IMR-90 (cell line): ENCODE results near the gene MYOF. TPM values are rescaled to one million over a fixed set of nuclear protein-coding genes. Genes with fewer than 3 reads are reported as not detected.
A peak's percentile ranks its signal among the peaks of the same experiment; 100 is the strongest.

Experiments
- ATAC-seq: fragments of 200-7000 bp; cut with Tn5 transposase; 2 replicates; pipeline ENCODE4 v1.9.1; 2020; ENCODE audit warnings: low read depth, mild to moderate bottlenecking, moderate library complexity
- BruUV-seq: library from RNA; stranded (reverse); fragments of 400-500 nt; replicated peaks from 2 replicates; lab custom pipeline; 2021; lab: Mats Ljungman, UMichigan
- CTCF ChIA-PET: fragments of 300-600 bp; formaldehyde crosslinking; extraction: SDS; loops from one replicate; lab custom pipeline; 2021; ENCODE audit warnings: antibody characterized with exemption; lab: Yijun Ruan, JAX
- POLR2A ChIA-PET: fragments of 300-600 bp; sonication (Branson Sonifier 250); formaldehyde crosslinking; loops from one replicate; lab custom pipeline; 2022; ENCODE audit warnings: antibody characterized with exemption; ENCODE audit not compliant: unreplicated experiment; lab: Charles Lee
- DNase-seq: peaks from one replicate; pipeline ENCODE4 v3.0.0; 2013
- H2AFZ ChIP-seq: replicated peaks from 2 replicates; pipeline ENCODE3; 2013; ENCODE audit warnings: low read length, mild to moderate bottlenecking; ENCODE audit not compliant: poor library complexity
- H2AK5ac ChIP-seq: 2 replicates; pipeline ENCODE4 v1.6.1; 2013; ENCODE audit warnings: low read depth, low read length, inconsistent platforms
- H2AK9ac ChIP-seq: replicated peaks from 2 replicates; pipeline ENCODE3; 2013; ENCODE audit warnings: mild to moderate bottlenecking, low read depth, low read length, moderate library complexity; ENCODE audit not compliant: poor library complexity
- H2BK120ac ChIP-seq: 2 replicates; pipeline ENCODE4 v1.6.1; 2013; ENCODE audit warnings: low read depth, low read length, inconsistent platforms
- H2BK15ac ChIP-seq: 3 replicates; pipeline ENCODE4 v1.6.1; 2013; ENCODE audit warnings: low read depth, low read length, inconsistent platforms
- H2BK20ac ChIP-seq: 2 replicates; pipeline ENCODE4 v1.6.1; 2013; ENCODE audit warnings: low read depth, mild to moderate bottlenecking, inconsistent platforms, low read length, moderate library complexity
- H2BK5ac ChIP-seq: 2 replicates; pipeline ENCODE4 v1.6.1; 2013; ENCODE audit warnings: mild to moderate bottlenecking, low read depth, low read length, inconsistent platforms; ENCODE audit not compliant: poor library complexity, severe bottlenecking
- H3K14ac ChIP-seq: replicated peaks from 2 replicates; pipeline ENCODE4 v1.6.1; 2013; ENCODE audit warnings: low read depth, low read length, inconsistent platforms
- H3K18ac ChIP-seq: 2 replicates; pipeline ENCODE4 v1.6.1; 2013; ENCODE audit warnings: low read depth, low read length, control low read depth
- H3K23ac ChIP-seq: 2 replicates; pipeline ENCODE4 v1.6.1; 2013; ENCODE audit warnings: low read depth, low read length, inconsistent platforms
- H3K27ac ChIP-seq: 2 replicates; pipeline ENCODE4 v1.5.1; 2013; ENCODE audit warnings: mild to moderate bottlenecking, control low read depth, low read length; ENCODE audit not compliant: insufficient read depth
- H3K27me3 ChIP-seq: 2 replicates; pipeline ENCODE4 v1.6.1; 2013; ENCODE audit warnings: low read length; ENCODE audit not compliant: control insufficient read depth, insufficient read depth
- H3K36me3 ChIP-seq: 2 replicates; pipeline ENCODE4 v1.6.1; 2013; ENCODE audit warnings: low read length, mixed read lengths; ENCODE audit not compliant: control insufficient read depth, insufficient read depth
- H3K4ac ChIP-seq: 2 replicates; pipeline ENCODE4 v1.6.1; 2013; ENCODE audit warnings: low read depth, low read length, inconsistent platforms
- H3K4me1 ChIP-seq: 2 replicates; pipeline ENCODE4 v1.6.1; 2013; ENCODE audit warnings: low read length, mixed read lengths; ENCODE audit not compliant: control insufficient read depth, insufficient read depth
- H3K4me2 ChIP-seq: 2 replicates; pipeline ENCODE4 v1.6.1; 2013; ENCODE audit warnings: low read depth, mild to moderate bottlenecking, control low read depth, low read length, moderate library complexity
- H3K4me3 ChIP-seq: 2 replicates; pipeline ENCODE4 v1.5.1; 2013; ENCODE audit warnings: low read depth, mild to moderate bottlenecking, control low read depth, low read length, moderate library complexity; ENCODE audit not compliant: insufficient read depth
- H3K56ac ChIP-seq: 2 replicates; pipeline ENCODE4 v1.6.1; 2013; ENCODE audit warnings: low read length, inconsistent platforms; ENCODE audit not compliant: insufficient read depth; ENCODE audit errors: extremely low read depth
- H3K79me1 ChIP-seq, 2 experiments: 2 replicates each; pipeline ENCODE4 v1.6.1; 2013; ENCODE audit warnings: low read length in 2 of 2, inconsistent platforms in 1 of 2, low read depth in 1 of 2
- H3K9ac ChIP-seq: 2 replicates; pipeline ENCODE4 v1.6.1; 2013; ENCODE audit warnings: low read depth, low read length, control low read depth
- H3K9me1 ChIP-seq: 2 replicates; pipeline ENCODE4 v1.6.1; 2013; ENCODE audit warnings: low read length, inconsistent platforms; ENCODE audit not compliant: insufficient read depth
- H3K9me3 ChIP-seq: 2 replicates; pipeline ENCODE4 v1.6.1; 2013; ENCODE audit warnings: low read length; ENCODE audit not compliant: control insufficient read depth, insufficient read depth
- H4K20me1 ChIP-seq: 2 replicates; pipeline ENCODE4 v1.6.1; 2013; ENCODE audit warnings: low read length, inconsistent platforms; ENCODE audit not compliant: insufficient read depth
- H4K5ac ChIP-seq: 2 replicates; pipeline ENCODE4 v1.6.1; 2013; ENCODE audit warnings: mild to moderate bottlenecking, low read depth, low read length, control low read depth
- H4K8ac ChIP-seq, 2 experiments: 2 replicates each; pipeline ENCODE4 v1.6.1; 2013; ENCODE audit warnings: low read depth in 2 of 2, low read length in 2 of 2, control low read depth in 1 of 2, inconsistent platforms in 1 of 2
- H4K91ac ChIP-seq: 2 replicates; pipeline ENCODE4 v1.6.1; 2013; ENCODE audit warnings: low read depth, low read length, inconsistent platforms; ENCODE audit not compliant: insufficient read depth
- BHLHE40 ChIP-seq: fragments of 150-350 bp; IDR thresholded peaks from 2 replicates; pipeline ENCODE4 v1.6.1; 2016; ENCODE audit warnings: mild to moderate bottlenecking, low read depth, low read length
- CEBPB ChIP-seq: IDR thresholded peaks from 2 replicates; pipeline ENCODE4 v1.6.1; 2012; ENCODE audit warnings: low read depth, low read length, improper control_type of control experiment
- CHD1 ChIP-seq: IDR thresholded peaks from 2 replicates; pipeline ENCODE4 v1.6.1; 2012; ENCODE audit warnings: low read depth, low read length, improper control_type of control experiment
- CTCF ChIP-seq: conservative IDR thresholded peaks from 2 replicates; pipeline ENCODE4 v1.5.1; 2012; ENCODE audit warnings: mild to moderate bottlenecking, low read depth, low read length, improper control_type of control experiment
- ELK1 ChIP-seq: fragments of 150-350 bp; IDR thresholded peaks from 2 replicates; pipeline ENCODE4 v1.6.1; 2016; ENCODE audit warnings: low read depth, mild to moderate bottlenecking, low read length, moderate library complexity, borderline replicate concordance
- FOS ChIP-seq: fragments of 150-350 bp; IDR thresholded peaks from 2 replicates; pipeline ENCODE4 v1.6.1; 2016; ENCODE audit warnings: low read depth, low read length
- MAFK ChIP-seq: IDR thresholded peaks from 2 replicates; pipeline ENCODE4 v1.6.1; 2012; ENCODE audit warnings: low read depth, low read length, improper control_type of control experiment
- MAZ ChIP-seq: IDR thresholded peaks from 2 replicates; pipeline ENCODE4 v1.6.1; 2012; ENCODE audit warnings: low read depth, mild to moderate bottlenecking, low read length, improper control_type of control experiment, moderate library complexity, borderline replicate concordance
- MXI1 ChIP-seq: IDR thresholded peaks from 2 replicates; pipeline ENCODE4 v1.6.1; 2012; ENCODE audit warnings: low read depth, mild to moderate bottlenecking, low read length, moderate library complexity, borderline replicate concordance
- NFE2L2 ChIP-seq: fragments of 150-350 bp; IDR thresholded peaks from 2 replicates; pipeline ENCODE4 v1.6.1; 2016; ENCODE audit warnings: low read depth, mild to moderate bottlenecking, low read length
- POLR2A ChIP-seq: IDR thresholded peaks from 2 replicates; pipeline ENCODE4 v1.6.1; 2012; ENCODE audit warnings: mild to moderate bottlenecking, low read depth, low read length
- RAD21 ChIP-seq: IDR thresholded peaks from 2 replicates; pipeline ENCODE4 v1.6.1; 2012; ENCODE audit warnings: low read length, improper control_type of control experiment
- RCOR1 ChIP-seq: IDR thresholded peaks from 2 replicates; pipeline ENCODE4 v1.6.1; 2012; ENCODE audit warnings: mild to moderate bottlenecking, low read length, improper control_type of control experiment; ENCODE audit not compliant: insufficient replicate concordance
- RFX5 ChIP-seq: IDR thresholded peaks from 2 replicates; pipeline ENCODE4 v1.8.0; 2012; ENCODE audit warnings: low read depth, mild to moderate bottlenecking, low read length, moderate library complexity
- SMC3 ChIP-seq: fragments of 150-350 bp; IDR thresholded peaks from 2 replicates; pipeline ENCODE4 v1.6.1; 2016; ENCODE audit warnings: low read depth, mild to moderate bottlenecking, antibody characterized with exemption, low read length, moderate library complexity
- WGBS, 2 experiments: methylation state at CpG; one replicate each; pipeline versions ENCODE4 v1.1.5 to v1.1.7; 2013; ENCODE audit warnings: missing lambda C conversion rate in 2 of 2; ENCODE audit not compliant: insufficient read length in 1 of 2; ENCODE audit errors: extremely low coverage in 2 of 2; 5-methylcytosine and 5-hydroxymethylcytosine counted together
- dilution Hi-C: fragments of 300-500 bp; cut with HindIII; formaldehyde crosslinking; loops from one replicate; pipeline ENCODE4 v1.14.3; 2018; ENCODE audit warnings: low sequenced_read_pairs; ENCODE audit not compliant: unreplicated experiment
- in situ Hi-C: fragments of 300-500 bp; cut with MboI; formaldehyde crosslinking; loops from 3 replicates; pipeline ENCODE4 v1.14.3; 2019; ENCODE audit warnings: low sequenced_read_pairs, inconsistent platforms, mixed read lengths
- intact Hi-C: fragments of 100-400 bp; cut with micrococcal nuclease; formaldehyde crosslinking; loops from 2 replicates; pipeline ENCODE4 v1.10.0; 2022
- polyA plus RNA-seq, 3 experiments: library from polyadenylated mRNA; depleted of rRNA; stranded (reverse); fragments of >200 nt; gene quantifications; 2 replicates each; pipeline ENCODE4 v1.2.3, GENCODE V29; 2012; ENCODE audit warnings: low replicate concordance in 1 of 3
- total RNA-seq: library from RNA; depleted of rRNA; stranded (reverse); fragments of >200 nt; gene quantifications from 2 replicates; pipeline ENCODE4 v1.2.3, GENCODE V29; 2012

Gene MYOF
- total and polyA plus RNA-seq, 2 of the 4 experiments (the other 2 are of a cell fraction) = 221 to 281 TPM

GRCh38 chr10:93451244-93451947 lies 30.7 kb downstream of the MYOF start:
- H3K9me3 ChIP-seq = no peaks in the 10 kb centered on the region
- H3K9me1 ChIP-seq = peaks cover 9% of the 10 kb centered on the region
- ChIA-PET CTCF (no interaction called here), POLR2A (no interaction called here)
- H4K5ac ChIP-seq = peak overlapping the region; percentile 16; the same call in 1 of the 2 replicates
- H3K9ac ChIP-seq = no peak overlapping the region
- H2AFZ ChIP-seq = no peak overlapping the region
- no peak overlapping the region for H2BK120ac ChIP-seq
- H3K18ac ChIP-seq = no peak overlapping the region
- H3K4me1 ChIP-seq = peaks cover under 1% of the 10 kb centered on the region; the same call in 1 of the 2 replicates
- no peak overlapping the region for H3K4me3 ChIP-seq
- WGBS, 2 experiments = no CpG with 5 or more reads among the region's 7 CpGs
- dilution Hi-C loops = no loop called here
- peak overlapping the region; percentile 5; the same call in 1 of the 2 replicates for H3K23ac ChIP-seq
- H2BK15ac ChIP-seq = no peak overlapping the region
- no peak overlapping the region for H3K4ac ChIP-seq
- ATAC-seq (no peak), DNase-seq (no peak)
- intact Hi-C loops = no loop called here
- peak overlapping the region; percentile 20; the same call in 1 of the 2 replicates for H2AK5ac ChIP-seq
- no peaks in the 10 kb centered on the region for H3K27me3 ChIP-seq
- H4K20me1 ChIP-seq = no peaks in the 10 kb centered on the region
- H4K8ac ChIP-seq = peak overlapping the region in 1 of 2 experiments; percentile 50; a peak in 1 of 4 replicates
- H2BK5ac ChIP-seq = peak overlapping the region; percentile 45
- H3K4me2 ChIP-seq = no peak overlapping the region
- H3K56ac ChIP-seq = no peak overlapping the region
- H3K79me1 ChIP-seq = peaks cover 36 to 80% of the 10 kb centered on the region in 2 experiments
- H4K91ac ChIP-seq = no peak overlapping the region
- H3K36me3 ChIP-seq = peaks cover 45% of the 10 kb centered on the region
- no peak overlapping the region for H3K27ac ChIP-seq
- no peak overlapping the region for H3K14ac ChIP-seq
- in situ Hi-C loops = no loop called here
- H2BK20ac ChIP-seq = no peak overlapping the region
- no TSS peak for BruUV-seq
- H2AK9ac ChIP-seq = no peak overlapping the region
- TF ChIP-seq MAZ = no peak
- TF ChIP-seq BHLHE40 = no peak
- no peak for TF ChIP-seq CHD1
- no peak for TF ChIP-seq CTCF
- TF ChIP-seq RAD21 = no peak
- no peak for TF ChIP-seq CEBPB
- TF ChIP-seq MAFK = no peak
- no peak for TF ChIP-seq POLR2A
- no peak for TF ChIP-seq MXI1
- no peak for TF ChIP-seq SMC3
- TF ChIP-seq NFE2L2 = no peak
- no peak for TF ChIP-seq ELK1
- TF ChIP-seq FOS = no peak
- no peak for TF ChIP-seq RFX5
- TF ChIP-seq RCOR1 = no peak
